HG03045 (cell line): ENCODE results near the gene HACD2.

Experiments
- ATAC-seq: cut with Tn5 transposase; IDR thresholded peaks from one replicate; pipeline ENCODE4 v1.9.1; 2021; ENCODE audit warnings: mild to moderate bottlenecking, moderate library complexity; ENCODE audit not compliant: unreplicated experiment

HACD2 gene, protein sequence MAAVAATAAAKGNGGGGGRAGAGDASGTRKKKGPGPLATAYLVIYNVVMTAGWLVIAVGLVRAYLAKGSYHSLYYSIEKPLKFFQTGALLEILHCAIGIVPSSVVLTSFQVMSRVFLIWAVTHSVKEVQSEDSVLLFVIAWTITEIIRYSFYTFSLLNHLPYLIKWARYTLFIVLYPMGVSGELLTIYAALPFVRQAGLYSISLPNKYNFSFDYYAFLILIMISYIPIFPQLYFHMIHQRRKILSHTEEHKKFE

DNA sequence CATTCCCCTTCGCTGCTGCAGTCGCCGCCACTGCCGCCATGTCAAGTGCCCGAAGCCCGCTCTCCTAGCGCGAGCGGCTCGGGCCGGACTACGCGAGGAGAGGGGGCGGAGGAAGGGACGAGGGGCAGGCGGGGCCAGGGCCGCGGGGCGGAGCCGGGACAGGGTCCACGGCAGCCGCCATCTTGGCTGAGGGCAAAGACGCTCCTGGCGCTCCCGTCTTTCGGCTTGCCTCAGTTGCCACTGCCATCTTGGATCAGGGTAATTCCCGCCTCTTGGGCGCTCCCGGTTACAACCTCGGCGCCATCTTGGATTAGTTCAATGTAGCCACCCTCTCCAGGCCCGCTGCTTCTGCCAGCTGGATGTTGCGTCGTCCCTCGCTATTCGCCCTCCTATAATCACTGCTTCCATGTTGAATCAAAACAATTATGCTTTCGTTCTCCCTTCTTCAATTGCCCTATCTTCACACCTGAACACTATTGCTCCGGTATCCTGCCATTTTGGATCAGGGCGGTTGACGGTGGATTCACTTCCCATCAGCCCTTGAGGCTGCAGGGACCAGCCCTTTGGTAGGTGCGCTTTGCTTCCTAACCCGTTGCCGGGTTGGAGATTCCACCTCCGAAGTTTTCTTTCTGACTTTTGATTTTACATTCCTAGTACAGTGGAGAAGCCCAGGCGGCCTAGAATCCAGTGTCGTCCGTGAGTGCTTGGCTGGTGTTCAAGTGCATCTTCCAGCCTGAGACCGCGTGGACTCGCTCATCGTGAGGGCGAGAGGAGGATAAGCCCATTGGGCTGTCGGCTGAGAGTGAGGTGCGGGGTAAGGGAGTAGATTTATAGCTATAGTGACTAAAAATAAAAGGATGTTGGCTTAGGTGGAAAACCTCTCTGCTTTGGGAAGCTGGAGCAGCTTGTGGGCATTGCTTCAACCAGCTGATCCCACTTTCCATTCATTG is at the start of gene HACD2:
TSS of gene HACD2 (minus strand) at position 66 of the 950 bp plus-strand sequence. CDS start at position 40, 26 bp downstream.
- ATAC-seq = peak; percentile 93

DNA sequence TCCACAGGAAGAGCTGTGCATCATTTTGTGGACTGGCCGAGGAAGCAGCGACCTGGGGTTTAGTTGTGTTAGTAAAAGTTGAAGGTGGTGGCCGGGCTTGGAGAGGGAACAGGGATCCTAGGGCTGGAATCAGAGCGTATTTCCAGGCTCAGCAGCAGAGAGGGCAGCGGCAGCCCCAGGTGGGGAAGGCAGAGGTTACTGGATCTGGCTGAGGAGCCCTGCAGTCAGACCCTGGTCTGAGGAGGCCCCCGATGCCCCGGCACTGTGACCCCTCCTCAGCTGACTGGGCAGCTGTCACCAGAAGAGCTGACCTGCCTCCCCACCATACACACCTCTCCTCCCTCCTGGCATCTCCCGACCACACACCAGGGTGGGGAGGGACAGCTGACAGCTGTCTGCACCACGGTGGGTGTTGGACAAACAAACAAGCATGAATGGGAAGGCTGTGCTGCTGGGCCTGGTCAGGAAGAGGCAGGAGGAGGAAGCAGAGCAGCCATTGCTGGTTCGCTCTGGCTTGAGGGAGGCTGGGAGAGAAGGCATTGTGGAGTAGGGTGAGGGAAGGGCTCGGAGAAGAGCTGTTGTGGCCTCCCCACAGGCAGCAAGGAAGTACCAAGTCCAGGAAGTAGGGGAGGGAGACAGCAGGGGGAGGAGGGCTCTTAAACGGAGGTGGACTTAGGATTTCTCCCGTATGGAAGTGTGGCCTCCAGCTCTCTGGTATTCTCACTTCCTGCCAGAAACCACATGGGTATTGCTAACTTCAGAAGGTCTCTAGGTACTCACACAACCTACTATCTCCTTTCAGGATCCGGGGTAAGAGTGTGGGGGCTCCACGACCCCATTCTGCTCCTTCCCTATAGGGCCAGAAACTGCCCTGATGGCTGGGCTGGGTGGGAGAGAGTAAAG is 49.5 kb upstream of the HACD2 start:
- ATAC-seq = no peak

DNA sequence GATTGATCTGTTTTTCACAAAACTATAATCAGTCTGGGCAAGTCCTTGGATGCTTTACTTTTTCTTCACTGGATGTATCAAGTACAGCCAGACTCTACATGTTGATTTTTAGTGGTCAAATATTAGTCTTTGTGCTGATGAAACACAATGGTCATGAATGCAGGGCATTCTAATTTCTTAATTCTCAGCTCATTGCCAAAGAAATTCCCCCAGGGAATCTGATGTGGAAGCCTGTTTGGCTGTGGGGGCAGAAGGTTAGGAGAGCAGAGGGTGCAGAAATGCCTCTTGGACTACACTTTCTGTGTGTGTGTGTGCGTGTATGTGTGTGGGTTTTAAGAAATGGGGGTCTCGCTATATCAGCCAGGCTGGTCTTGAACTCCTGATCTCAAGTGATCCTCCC is 48.7 kb upstream of the HACD2 start:
- ATAC-seq = no peak

DNA sequence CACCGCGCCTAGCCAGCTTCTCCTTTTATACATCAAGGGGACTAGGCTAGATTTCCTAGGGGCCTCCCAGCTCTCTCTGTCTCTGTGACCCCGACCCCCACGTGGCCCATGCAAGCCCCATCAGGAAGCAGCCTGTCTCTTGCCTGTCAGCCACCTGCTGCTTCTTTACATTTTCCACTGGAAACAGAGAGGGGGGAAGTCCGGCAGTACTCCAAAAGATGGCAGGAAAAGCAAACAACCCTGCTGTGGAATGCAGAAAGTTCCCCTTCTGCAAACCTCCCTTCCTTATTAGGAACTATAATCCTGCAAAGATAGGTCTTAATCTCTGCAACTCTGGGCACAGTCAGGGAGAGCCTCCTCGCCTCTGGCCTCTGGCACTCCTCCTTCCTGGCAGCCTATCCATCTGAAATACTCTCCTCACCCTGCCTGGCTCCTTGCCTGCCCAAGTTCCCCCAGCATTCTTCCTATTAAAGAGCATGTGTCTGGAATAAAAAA is 47.4 kb upstream of the HACD2 start:
- ATAC-seq = no peak

DNA sequence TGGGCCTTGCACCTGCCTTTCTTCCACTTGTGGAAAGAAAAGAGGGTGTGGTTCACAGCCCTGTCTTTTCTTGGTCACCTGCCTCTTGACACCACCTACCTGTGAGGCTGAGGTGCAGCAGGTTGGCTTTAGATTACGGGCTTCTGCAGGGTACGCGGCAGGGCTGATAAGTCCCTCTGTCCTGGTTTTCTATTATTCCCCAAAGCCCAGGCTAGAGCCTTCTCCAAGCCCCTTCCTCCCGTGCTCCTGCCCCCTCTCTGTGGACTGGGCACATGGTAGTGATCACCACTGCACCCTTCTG is 44.8 kb upstream of the HACD2 start:
- ATAC-seq = no peak

DNA sequence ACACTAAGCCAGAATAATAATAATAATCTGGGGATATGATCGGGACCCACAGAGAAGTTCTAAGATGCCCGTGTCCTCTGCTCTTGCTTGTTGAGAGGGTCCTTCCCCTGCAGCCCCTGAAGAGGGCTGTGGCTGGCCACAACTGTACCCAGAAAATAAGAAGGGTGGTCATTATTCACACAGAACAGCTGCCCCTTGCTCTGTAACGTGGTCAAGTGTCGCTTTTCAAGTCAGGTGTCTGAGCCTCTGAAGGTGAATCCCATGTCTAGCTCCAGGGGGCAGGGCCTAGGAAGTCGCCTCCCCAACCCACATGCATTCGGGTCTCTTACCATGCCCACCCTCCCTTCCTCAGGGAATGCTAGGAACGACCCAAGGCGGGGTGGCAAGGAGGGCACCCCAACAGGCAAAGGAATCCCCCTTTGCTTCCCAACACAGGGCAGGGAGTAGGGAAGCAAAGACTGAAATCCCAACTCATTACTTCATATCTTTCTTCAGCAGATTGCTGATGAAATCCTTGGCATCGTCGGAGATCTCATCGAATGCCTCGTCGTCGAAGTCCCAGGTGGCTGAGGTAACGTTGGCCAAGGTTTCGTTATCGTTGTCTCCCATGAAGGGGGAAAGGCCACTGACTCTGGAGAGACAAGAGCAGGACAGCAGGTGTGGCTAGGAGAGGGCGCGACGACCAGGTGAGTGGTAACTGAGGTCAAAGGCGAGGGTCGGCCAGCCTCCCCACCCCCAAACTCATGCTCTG is 44.3 kb upstream of the HACD2 start:
- ATAC-seq = no peak

DNA sequence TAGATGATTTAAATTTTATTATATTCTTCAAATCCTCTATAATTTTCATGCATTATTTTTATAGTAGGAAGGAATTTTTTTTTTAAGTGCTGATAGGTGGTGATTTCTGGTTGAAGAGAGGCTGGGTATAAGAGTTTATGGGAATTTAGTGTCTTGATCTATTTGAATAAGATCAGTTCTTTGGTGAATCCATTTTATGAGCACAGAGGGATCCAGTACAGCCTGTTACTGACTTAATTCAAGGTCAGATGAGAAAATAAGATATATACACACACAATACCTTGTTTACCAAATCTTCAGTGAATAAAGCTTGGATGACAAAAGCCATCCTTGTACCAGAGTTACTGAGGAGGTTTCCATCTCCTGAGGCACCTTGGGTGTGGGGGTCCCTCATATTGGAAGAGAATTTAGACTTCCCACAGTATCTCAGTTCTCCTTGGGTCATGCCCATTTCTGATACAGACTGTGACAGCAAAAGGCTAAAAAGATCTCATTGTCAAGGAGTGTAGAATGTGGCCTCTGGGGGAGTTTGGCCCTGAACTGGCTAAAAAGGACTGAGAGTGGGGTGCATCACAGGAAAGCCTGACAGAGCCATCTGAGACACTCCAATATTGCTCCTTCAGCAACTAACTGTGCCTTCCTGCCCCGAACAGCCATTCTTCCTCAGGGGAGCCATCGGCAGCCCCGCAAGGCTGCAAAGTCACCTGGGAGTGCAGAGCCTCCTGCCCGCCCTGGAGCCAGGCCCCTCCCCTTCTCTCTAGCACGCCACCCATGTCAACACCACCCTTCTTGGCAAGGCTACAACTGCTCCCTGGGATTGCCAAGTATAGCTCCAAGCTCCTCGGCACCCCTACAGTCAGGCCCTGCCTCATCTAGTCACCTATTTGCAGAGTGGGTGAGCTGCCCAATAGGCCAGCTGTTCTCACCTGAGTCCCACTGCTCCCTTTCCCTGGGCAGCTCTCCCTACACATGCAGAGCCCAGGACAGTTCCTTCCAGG is 43.1 kb upstream of the HACD2 start:
- no peak for ATAC-seq

DNA sequence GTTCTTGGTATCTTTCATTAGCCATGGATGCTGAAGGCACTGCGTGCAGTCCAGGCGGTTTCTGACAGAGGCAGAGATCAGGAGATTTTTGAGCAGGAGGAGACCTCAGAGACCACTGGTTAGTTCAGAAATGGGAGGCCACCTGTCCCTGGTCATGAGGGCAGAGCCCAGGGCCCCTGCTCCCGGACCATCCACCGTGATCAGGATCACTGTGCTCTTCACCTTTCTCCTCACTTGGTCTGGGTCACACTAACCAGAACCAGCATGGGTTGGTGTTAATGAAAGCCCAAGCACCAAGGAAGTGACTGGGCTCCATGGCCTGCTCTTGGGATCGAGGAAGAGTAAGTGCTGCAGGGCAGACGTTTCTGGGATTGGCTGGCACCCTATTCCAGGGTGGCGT is 42.0 kb upstream of the HACD2 start:
- ATAC-seq = no peak

DNA sequence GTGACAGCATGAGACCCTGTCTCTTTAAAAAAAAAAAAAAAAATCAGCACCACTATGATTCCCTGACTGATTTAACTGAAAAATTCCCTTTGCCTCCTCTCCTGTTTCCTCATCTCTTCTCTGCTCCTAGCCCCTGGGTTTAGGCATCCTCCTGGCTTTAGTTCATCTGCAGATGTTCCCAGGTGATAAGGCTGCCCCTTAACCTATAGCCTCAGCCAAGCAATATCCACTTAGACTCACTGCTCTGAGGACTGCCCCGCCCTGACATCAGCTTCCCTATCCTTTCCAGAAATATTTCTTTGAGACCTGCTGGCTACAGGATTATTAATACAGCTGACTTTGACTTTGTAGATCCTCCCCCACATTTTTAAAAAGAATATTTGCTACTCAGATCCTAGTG is 39.4 kb upstream of the HACD2 start:
- no peak for ATAC-seq

DNA sequence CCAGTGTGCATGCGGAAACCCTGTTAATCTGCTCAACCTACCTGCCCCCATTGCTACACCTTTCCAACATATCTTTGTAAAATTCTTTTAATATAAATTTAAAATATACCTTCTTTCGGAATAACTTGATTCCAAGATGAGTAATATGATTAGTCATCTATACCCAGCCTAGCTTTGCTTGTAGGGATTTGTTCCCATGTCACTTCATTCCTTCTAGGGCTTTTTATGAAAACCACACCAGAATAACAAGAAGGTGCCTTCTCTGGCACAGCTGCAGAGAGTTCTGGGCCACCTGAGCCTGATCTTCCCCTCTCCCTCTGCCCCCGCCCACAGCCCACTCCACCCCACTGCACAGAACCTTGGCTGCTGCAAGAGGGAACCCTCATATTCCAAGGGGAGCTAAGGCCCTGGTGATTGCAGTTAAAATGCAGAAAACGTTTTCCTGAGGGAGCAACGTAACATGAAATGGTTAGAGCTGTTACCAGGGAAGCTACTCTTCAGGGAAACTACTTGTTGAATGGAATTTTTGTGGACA is 38.6 kb upstream of the HACD2 start:
- ATAC-seq = no peak

DNA sequence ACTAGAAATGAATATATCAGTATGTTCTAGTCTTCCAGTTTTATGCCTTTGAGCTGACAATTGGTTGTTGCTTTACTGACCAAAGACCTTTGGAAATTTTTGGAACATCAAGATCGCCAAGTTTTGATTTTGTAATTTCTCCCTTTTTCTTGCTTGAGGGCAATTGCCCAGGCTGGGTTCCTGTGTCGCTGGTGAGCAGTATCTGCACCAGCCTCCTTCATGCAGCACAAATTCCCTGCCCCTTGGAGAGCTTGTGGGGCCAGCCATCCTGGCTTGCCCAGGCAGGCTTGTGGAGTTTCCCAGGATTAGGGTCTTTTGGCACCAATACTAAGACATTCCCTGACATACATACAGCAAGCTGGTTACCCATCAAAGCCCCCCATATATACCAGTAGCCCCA is 37.9 kb upstream of the HACD2 start:
- ATAC-seq = no peak

DNA sequence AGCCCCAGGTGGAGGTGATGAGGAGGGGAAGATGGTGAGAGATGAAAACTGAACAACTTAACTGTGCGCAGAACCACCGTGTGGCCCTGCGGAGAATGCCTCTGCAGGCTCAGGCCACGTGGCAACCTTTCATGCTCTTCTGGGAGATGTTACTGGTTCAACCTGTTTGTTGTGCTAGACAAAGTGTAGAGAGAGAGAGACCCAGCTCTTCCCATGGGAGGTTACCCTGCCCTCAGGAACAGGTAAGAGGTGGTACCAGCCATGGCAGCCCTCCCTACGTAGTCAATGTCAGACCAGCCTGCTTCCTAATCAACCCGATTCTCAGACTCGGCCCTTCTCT is 37.0 kb upstream of the HACD2 start:
- no peak for ATAC-seq

DNA sequence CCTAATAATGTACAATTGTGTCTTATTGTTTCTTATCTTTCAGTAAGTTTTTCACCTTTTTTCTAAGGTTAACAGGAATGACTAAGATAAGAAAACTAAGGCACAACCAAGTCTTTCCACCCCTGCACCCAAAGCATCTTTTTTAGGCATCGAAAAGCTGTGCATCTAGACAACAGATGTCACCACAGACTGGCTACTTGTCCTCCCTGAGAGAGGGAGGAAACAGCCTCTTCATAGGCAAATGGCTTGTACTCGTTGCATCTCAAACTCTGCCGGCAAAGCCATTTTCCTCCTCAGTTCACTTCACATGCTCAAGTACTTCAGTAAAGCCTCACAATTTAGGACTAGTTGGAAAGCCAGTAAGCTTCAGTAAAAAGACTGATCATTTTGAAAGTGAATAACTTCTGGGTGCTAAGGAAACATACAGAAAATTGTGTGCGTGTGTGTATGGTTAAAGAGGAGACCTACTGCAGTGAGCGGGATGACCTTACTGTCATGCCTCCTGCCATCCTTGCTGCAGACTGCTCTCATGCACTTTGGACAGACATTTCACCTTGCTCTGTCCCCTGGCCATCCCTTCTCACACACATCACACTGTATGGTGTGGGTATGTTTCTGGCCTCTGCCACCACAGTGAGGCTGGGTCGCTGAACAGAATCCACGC is 36.5 kb upstream of the HACD2 start:
- no peak for ATAC-seq

DNA sequence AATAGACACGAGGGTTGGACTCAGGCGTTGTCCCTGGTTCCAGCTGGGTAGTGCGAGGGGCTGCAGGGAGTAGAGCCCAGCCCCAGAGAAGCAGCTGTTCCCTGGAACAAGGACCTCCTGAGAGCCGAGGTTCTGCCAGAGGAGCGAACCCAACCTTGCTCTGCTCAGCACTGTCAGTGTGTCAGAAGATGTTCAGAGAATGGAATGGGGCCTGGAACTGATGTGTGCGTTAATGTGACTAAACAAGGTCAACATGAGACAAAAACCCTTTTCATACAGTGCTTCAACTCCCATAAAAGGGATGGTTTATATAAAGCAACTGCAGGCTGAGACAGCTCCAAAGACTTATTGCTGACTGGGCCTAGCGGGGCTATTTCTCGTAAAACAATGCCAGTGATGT is 35.5 kb upstream of the HACD2 start:
- ATAC-seq = no peak

DNA sequence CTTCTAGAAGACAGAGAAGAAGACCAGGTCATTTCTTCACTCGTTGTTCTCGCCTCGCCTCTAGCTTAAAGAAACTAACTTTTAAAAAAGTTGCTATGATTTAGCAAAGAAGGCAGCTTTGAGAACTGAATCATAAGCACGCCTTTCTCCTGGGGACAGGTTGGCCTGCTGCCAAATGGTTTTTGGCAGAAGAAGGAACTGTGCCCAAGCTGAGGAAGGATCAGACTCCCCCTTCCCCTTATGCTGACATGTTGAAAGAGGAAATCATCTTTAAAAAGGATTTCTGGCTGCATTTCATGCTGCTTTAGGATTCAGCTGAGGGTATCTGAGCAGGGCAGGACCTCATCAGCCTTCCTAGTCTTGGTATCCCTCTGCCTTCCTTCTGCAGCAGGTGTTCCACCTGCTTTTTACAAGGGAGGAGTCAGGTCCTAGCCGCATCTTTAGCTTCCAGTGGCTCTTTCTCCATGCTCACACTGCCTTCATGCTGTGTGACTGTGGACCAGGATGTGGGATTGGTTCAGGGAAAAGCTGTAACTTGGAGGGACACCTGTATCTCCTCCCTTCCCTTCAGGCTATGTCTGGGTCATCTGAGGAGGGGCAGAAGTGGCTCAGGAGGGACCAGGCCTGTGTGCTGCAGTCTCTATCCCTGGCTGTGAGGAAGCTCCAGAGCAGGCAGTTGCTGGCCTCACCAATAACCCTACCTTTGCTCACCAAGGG is 34.1 kb upstream of the HACD2 start:
- ATAC-seq = no peak

DNA sequence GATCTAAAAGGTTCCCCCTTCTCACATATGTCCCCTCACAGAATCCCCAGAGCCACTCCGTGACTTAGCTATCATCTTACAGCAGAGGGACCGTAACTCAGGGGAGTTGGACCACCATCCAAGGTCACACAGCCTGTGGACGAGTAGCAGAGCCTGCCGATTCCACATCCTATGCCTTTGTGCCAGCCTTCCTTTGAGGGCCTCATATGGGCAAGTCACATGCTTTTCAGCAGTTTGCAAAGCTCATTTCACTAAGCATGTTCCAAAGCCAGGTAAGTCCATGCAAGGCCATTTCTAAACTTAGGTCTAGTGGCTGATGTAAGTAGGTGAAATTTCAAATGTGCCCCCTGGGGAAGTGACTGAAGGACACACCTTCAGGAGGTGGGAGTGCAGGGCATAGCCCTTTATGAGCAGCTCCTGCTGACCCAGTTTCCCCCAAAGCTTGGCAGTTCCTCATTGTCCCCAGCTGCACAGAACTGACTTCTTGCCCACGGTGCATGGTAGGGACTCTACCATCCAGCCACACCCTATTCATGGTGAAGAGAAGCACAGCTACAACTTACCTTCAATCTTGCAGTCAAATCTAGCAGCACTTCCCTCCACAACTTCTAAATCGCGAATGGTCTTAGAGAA is 33.3 kb upstream of the HACD2 start:
- ATAC-seq = no peak

DNA sequence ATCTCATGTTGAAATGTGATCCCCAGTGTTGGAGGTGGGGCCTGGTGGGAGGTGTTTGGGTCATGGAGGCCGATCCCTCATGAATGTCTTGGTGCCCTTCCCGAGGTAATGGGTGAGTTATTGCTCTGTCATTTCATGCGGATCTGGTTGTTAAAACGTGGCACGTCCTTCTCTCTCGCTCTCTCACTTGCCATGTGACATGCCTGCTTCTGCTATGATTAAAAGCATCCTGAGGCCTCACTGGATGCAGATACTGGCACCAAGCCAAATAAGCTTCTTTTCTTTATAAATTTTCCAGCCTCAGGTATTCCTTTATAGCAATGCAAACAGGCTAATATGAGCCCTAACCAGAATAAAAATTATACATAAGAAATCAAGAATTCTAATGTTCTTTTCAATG is 31.7 kb upstream of the HACD2 start:
- no peak for ATAC-seq

DNA sequence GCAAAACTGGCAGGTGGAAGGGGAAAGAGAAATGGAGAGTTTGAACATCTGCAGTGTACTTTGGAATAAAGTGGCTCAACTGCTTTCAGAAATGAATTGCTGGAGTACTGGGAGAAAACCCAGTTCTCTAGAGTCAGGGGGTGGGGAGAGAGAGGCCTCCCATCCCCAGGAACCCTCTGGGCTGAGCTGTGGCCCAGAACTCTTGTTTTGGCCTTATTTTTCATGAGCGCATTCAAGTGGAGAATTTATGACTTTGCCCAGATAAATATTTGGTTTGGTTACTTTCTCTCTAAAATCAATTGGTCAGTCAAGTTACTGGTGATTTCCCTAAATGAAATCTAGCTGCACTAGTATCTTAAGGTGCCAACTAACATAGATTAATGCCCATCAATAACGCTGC is 28.7 kb upstream of the HACD2 start:
- ATAC-seq = no peak
